AG09319 (cell line): Measurements from ENCODE around the gene HMX1.

Source experiments
- DNase-seq: peaks from one replicate; pipeline ENCODE4 v3.0.0-alpha.2; 2010; ENCODE audit warnings: low read depth; ENCODE audit errors: extremely low read depth
- CTCF ChIP-seq: IDR thresholded peaks from 2 replicates; pipeline ENCODE4 v1.5.1; 2011; ENCODE audit warnings: low read depth, mild to moderate bottlenecking, inconsistent platforms, low read length, moderate library complexity

Gene HMX1

GRCh38 chr4:8817813-8818062 lies 53.9 kb downstream of the HMX1 start:
- TF ChIP-seq CTCF, result no peak
- DNase-seq, result no peak

GRCh38 chr4:8817096-8817812 lies 54.4 kb downstream of the HMX1 start:
- TF ChIP-seq CTCF, result no peak
- DNase-seq, result no peak
